NCI-H526 (cell line): ENCODE measurements around the gene TBRG1.

Experiments
- DNase-seq, 2 experiments: peaks; one replicate each; lab custom pipeline; 2025; lab: John Stamatoyannopoulos, UW

The TBRG1 gene

GRCh38 chr11:124662106-124662505, 39.4 kb downstream of the TBRG1 start:
- no peak for DNase-seq

GRCh38 chr11:124663861-124664260, 41.2 kb downstream of the TBRG1 start:
- DNase-seq = peak in 1 of 2 experiments; percentile 16

DNA sequence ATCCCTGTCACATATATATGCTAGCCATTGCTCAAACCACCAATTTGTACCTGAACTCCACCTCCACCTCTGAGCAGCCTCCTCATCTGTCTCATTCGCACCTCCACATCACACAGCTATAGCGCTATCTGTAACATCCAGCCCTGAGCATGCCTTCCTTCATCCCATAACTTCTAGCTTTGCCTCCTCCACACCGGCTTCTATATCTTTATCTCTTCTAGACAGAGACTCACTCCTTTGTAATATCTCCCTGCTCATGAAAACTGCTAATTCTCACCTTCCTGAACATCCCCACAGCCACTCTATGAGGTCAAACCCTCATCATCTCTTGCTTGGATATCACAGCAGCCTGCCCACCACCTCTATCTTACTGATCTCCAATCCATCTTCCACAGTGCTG, 44.9 kb downstream of the TBRG1 start:
- DNase-seq = no peak

DNA sequence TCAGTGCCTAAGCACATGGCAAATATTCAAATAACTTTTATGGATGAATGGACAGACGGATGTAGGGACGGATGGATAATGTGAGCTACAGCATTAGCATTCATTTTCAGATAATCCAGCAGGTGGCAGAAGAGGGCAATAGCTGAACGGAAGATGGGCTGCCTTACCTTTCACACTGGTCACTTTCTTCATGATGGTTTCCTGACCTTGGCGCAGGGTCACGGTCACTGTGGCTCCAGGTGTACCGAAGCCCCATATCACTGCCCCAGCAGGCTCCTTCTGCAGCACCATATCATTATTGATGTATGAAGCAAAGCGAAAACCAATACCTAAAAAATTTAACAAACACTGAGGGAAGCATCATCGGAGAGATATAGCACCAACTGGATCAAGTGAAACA, 46.5 kb downstream of the TBRG1 start:
- peak; percentile 86 to 93 for DNase-seq

DNA sequence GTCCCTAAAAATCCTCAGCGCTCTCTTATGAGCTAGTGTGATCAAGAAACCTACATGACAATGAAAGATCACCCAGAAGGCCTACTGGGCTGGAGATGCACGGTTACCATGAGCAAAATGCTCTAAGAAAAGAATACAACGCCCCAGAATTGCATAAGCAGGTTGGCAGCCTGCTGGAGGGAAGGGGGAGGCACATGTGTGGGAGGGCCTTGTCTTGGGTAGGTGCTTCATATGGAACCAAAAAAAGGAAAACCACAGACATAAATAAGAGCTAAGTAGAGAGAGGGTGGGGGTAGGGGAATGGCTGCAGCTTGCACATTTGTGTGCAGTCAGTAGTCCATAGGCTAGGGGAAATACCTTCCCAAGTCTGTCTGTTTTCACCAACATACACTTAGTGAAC, 48.1 kb downstream of the TBRG1 start:
- DNase-seq = peak in 1 of 2 experiments; percentile 20

- DNase-seq = no peak
Observed at GRCh38 chr11:124672536-124673215, 50.0 kb downstream of the TBRG1 start.

DNA sequence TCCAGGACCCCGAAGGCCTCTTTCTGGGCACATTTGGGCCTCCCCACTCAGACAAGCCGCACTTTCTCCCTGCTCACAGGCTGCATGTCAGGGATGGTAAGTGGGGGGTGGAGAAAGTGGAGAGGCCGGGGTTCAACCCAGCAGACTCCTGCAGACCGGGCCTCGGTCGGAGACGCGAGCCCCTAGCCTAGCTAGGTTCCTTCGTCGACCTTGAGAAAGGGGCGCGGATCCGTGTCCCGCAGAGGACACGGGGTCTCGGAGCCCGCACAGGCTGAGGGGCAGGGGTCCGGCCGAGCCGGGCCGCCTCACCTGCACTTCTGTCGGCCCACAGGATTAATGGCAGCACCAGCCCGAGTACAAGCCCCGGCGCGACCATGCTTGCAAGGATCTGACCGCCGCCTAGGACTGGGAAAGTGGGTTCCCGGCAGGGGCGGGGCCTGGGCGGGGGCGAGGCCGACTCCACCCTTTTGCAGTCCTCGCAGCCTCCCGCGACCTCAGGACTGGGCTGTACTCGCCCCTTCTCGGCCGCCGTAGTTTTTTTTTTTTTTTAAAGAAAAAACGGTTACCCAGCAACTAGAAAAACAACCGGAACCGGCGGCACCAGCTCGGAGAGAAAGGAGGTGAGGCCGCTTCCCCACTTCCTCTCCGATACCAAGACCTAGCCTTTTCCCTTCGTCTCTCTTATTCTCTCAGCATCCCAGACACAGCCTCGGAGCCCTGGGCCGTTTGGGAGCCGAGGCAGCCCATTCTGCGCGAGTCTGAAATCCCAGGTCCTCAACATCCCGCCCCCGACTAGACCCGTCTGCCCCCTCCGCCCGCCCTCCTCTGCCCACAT, 50.9 kb downstream of the TBRG1 start, which contains the start of the genes SIAE and SPA17:
SIAE (minus strand) TSS at position 407 of the 835 bp plus-strand sequence; CDS start at position 376, 31 bp downstream.
SPA17 (plus strand) TSS at position 572 of the 835 bp plus-strand sequence. CDS start 1,361 bp downstream, outside the sequence.
- peak; percentile 93 to 98 for DNase-seq

GRCh38 chr11:124674168-124674517, 51.5 kb downstream of the TBRG1 start:
- peak in 1 of 2 experiments; percentile 36 for DNase-seq

DNA sequence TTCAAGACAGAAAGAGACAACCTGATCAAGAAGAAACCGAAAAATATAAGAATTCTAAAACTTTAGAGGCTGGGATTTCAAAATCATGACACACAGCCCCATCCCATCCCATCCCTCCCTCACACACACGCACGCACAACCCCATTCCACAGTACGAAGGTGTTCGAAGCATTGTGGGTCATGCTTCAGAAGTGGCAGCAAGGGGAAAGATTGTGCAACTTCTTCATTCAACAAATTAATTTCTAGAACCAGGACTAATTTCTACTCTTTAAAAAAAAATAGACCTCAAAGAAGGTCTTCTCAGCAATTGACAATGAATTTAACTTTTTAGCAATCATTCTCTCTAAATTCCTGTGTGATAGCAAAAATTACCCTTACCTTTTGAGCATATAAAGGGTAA, 51.9 kb downstream of the TBRG1 start:
- DNase-seq = no peak

- DNase-seq = no peak
Observed at GRCh38 chr11:124676386-124676785, 53.7 kb downstream of the TBRG1 start.

GRCh38 chr11:124678416-124678815, 55.8 kb downstream of the TBRG1 start:
- DNase-seq = no peak

DNA sequence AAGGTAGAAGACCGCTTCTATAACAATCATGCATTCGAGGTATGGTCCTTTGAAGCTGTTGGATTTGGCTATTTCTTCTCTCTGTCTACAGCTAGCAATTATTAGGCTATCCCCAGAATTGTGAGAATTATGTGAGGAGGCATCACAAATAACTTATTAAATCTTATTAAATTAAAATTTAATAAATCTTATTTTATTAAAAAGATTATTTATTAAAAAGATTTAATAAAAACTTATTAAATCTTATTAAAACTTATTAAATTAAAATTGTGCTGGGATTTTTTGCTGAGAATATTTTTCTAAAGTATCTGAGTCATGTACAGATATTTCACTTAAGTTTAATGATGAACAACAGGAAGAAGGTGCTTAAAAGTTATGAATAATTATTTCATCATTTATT, 58.8 kb downstream of the TBRG1 start:
- DNase-seq = no peak

DNA sequence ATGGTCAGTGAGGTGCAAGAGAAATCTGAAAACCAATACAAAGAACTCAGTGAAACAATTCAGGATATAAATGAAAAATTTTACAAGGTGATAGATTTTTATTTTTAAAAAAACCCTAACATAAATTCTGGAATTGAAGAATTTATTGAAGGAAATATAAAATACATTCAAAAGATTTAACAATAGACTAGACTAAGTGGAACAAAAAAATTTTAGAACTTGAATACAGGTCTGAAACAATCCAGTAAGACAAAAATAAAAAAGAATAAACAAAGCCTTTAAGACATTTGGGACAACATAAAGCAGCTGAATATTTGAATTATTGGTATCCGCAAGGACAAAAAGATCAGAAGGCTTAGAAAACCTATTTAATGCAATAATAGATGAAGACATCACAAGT, 59.8 kb downstream of the TBRG1 start:
- DNase-seq = no peak
